DLD1 (cell line): Measurements from ENCODE around the gene SMNDC1.
"Not testable (repeated sequence)": the region's sequence is repeated elsewhere in the genome, so short reads cannot be mapped to it uniquely, and the experiment has no call there.

ENCODE experiments used
- in situ Hi-C: cut with HindIII; loops from 2 replicates; pipeline ENCODE4 v1.10.0; 2017; ENCODE audit warnings: low sequenced_read_pairs

The SMNDC1 gene

GRCh38 chr10:110286841-110287240 is 17.9 kb downstream of the SMNDC1 start:
- in situ Hi-C loops: no loop called here

- in situ Hi-C loops: no loop called here
These were observed 19.2 kb downstream of the SMNDC1 start for GRCh38 chr10:110285501-110285900.

GRCh38 chr10:110284262-110284661 is 20.5 kb downstream of the SMNDC1 start:
- in situ Hi-C loops: no loop called here

GRCh38 chr10:110279407-110279986 is 25.2 kb downstream of the SMNDC1 start:
- in situ Hi-C loops: no loop called here

GRCh38 chr10:110278562-110279406 is 25.9 kb downstream of the SMNDC1 start:
- in situ Hi-C loops: no loop called here

GRCh38 chr10:110277591-110277990 is 27.1 kb downstream of the SMNDC1 start:
- in situ Hi-C loops: no loop called here

- in situ Hi-C loops: no loop called here
These were observed 28.1 kb downstream of the SMNDC1 start for GRCh38 chr10:110276603-110277002.

GRCh38 chr10:110275128-110275729 is 29.5 kb downstream of the SMNDC1 start:
- in situ Hi-C loops: no loop called here

- in situ Hi-C loops: no loop called here
These were observed 30.1 kb downstream of the SMNDC1 start for GRCh38 chr10:110274647-110275046.

- in situ Hi-C loops: no loop called here
These were observed 30.6 kb downstream of the SMNDC1 start for GRCh38 chr10:110274072-110274627.

- in situ Hi-C loops: no loop called here
These were observed 31.2 kb downstream of the SMNDC1 start for GRCh38 chr10:110273474-110273873.

GRCh38 chr10:110272995-110273394 is 31.7 kb downstream of the SMNDC1 start:
- in situ Hi-C loops: not testable (repeated sequence)

- in situ Hi-C loops: no loop called here
These were observed 35.1 kb downstream of the SMNDC1 start for GRCh38 chr10:110269374-110270318.

GRCh38 chr10:110268971-110269370 is 35.7 kb downstream of the SMNDC1 start:
- in situ Hi-C loops: no loop called here

- in situ Hi-C loops: no loop called here
These were observed 36.3 kb downstream of the SMNDC1 start for GRCh38 chr10:110268442-110268841.

GRCh38 chr10:110267276-110267675 is 37.4 kb downstream of the SMNDC1 start:
- in situ Hi-C loops: no loop called here

- in situ Hi-C loops: no loop called here
These were observed 39.0 kb downstream of the SMNDC1 start for GRCh38 chr10:110265573-110266193.

GRCh38 chr10:110263164-110263563 is 41.6 kb downstream of the SMNDC1 start:
- in situ Hi-C loops: no loop called here

GRCh38 chr10:110260746-110261477 is 43.8 kb downstream of the SMNDC1 start:
- in situ Hi-C loops: no loop called here
